ENCODE results near the gene LIPK.
A peak's percentile ranks its signal among the peaks of the same experiment; 100 is the strongest.

LIPK gene

DNA sequence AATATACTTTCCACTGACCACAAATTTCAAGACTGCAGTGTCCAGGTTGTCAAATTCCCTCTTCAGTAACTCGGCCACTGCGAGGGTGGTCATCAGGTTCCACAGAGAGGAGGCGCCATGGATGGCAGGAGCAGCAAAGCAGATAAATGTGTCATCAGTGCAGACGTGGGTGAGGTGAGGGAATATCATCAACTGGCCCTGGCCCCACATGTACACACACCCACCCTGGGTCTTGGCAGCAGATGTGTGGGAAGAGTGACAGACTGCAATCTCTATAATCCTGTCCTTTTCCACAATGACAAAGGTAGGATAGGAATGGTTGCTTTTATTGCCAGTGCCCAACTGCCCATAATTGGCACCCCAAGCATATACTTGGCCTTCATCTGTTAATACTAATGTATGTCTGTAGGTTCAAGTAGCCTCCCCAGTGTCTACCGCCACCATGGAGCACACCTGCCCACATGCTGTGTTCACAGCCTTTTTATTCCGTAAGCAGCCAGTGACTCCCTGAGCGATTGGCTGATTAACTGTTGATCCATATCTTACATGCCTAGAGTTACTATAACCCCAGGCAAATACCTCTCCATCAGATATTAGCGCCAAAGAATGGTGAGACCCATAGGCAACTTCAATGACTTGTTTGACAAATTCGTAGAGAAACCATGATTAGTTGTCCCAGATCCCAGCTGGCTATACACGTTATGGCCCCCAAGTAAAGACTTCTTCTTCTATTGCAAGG lies 80.2 kb downstream of the LIPK start:
- no peak for TF ChIP-seq ZFX (IDR thresholded peaks at IDR 0.05; ENCODE audit: borderline replicate concordance)
- TF ChIP-seq, protein P1, sequence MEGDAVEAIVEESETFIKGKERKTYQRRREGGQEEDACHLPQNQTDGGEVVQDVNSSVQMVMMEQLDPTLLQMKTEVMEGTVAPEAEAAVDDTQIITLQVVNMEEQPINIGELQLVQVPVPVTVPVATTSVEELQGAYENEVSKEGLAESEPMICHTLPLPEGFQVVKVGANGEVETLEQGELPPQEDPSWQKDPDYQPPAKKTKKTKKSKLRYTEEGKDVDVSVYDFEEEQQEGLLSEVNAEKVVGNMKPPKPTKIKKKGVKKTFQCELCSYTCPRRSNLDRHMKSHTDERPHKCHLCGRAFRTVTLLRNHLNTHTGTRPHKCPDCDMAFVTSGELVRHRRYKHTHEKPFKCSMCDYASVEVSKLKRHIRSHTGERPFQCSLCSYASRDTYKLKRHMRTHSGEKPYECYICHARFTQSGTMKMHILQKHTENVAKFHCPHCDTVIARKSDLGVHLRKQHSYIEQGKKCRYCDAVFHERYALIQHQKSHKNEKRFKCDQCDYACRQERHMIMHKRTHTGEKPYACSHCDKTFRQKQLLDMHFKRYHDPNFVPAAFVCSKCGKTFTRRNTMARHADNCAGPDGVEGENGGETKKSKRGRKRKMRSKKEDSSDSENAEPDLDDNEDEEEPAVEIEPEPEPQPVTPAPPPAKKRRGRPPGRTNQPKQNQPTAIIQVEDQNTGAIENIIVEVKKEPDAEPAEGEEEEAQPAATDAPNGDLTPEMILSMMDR (IDR thresholded peaks at IDR 0.05), result no peak
- H3K27ac ChIP-seq, result no peak overlapping the region

DNA sequence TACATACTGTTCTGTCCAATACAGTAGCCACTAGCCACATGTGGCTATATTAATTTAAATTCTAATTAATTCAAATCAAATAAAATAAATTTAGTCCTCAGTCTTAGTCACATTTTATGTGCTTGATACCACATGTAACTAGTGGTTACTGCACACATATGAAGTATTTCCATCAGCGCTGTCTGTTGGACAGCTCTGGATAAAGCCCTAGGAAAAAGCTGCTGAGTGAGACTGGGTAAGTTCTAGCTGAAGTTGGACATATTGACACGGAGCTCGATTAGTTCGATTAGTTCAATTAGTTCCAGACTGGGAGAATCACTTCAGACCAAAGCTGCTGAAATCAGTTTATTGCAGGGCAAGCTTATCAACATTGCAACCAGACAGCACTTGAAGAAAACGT lies 81.4 kb downstream of the LIPK start:
- H3K27ac ChIP-seq, result no peak overlapping the region
- no peak for TF ChIP-seq ZFX (IDR thresholded peaks at IDR 0.05; ENCODE audit: borderline replicate concordance)
- TF ChIP-seq, protein P1 (IDR thresholded peaks at IDR 0.05), result no peak

DNA sequence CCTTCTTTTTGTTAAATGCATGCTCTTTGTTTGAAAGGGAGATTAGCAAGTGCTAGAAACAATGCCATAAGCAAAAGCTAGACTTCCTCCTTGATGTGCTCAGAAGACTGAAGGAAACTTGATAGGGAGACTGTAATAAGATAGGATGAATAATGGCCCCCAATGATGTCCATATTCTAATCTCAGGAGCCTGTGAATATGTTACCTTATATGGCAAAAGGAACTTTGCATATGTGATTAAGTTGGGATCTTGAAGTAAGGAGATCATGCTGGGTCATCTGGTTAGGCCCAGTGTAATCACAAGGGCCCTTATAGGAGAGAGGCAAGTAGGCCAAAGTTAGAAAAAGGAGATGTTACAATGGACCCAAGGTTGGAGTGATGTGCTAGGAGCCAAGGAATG lies 82.9 kb downstream of the LIPK start:
- no peak overlapping the region for H3K27ac ChIP-seq
- TF ChIP-seq ZFX (IDR thresholded peaks at IDR 0.05; ENCODE audit: borderline replicate concordance), result no peak
- TF ChIP-seq, protein P1 (IDR thresholded peaks at IDR 0.05), result no peak

DNA sequence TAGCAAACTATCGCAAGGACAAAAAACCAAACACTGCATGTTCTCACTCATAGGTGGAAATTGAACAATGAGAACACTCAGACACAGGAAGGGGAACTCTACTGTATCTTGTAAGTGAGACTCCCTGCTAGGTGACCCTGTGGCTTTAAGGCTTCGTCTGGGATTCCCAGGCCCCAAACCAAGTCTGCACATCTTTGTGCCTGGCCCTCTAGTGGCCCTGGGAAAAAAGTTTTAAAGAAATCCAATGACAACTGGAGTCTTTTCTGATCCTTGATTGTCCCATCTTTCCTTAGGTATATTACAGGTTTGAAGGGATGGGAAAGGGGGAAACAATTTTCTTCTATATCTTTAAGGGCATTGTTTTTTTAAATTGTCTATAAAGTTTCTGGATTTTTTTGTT lies 85.9 kb downstream of the LIPK start:
- no peak overlapping the region for H3K27ac ChIP-seq
- TF ChIP-seq, protein P1 (IDR thresholded peaks at IDR 0.05), result peak; percentile 81
- no peak for TF ChIP-seq ZFX (IDR thresholded peaks at IDR 0.05; ENCODE audit: borderline replicate concordance)

DNA sequence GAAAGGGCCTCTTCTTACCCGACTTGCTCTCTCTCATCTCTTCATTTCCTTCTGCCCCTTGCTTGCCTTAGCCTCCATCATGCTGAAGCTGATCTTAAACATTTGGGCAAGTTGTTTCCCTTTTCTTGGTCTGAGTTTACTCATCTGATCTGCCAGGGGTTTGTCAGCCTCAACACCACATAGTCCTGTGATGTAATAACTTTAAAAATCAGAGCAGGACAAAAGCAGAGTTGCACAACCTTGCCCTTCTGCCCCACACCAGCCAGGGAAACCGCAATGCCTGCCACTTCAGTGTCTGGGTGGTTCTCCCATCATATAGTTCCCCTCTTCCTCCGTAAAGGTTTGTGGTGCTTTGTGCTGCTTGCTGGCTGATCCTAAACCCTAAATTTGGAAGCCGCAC lies 86.6 kb downstream of the LIPK start:
- no peak overlapping the region for H3K27ac ChIP-seq
- TF ChIP-seq, protein P1 (IDR thresholded peaks at IDR 0.05), result no peak
- no peak for TF ChIP-seq ZFX (IDR thresholded peaks at IDR 0.05; ENCODE audit: borderline replicate concordance)

DNA sequence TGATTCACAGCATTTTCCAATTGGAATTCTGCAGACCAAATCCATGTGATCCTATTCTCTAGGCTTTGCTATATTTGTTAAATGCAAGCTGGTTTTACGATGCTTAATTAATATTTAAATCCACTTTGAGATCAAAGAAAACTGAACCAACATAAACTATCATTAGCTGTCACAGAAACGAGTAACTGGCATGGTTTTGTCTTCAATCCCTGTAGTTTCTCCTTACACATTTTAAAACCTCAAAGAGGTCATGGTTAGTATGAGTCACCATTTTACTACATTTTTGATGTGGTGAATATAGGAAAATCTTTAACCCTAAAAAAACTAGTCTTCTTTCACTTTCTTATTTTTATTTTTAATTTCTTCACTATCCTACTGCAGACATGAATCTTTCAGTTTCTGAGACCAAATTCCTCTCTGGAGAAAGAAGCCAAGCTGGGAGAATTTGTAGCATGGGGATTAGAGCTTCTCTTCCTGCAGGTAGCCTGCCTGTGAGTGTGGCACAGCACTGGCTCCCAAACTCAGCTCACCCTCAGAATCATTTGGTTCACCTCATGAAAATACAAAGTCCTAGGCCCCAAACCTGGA lies 87.8 kb downstream of the LIPK start:
- H3K27ac ChIP-seq, result no peak overlapping the region
- TF ChIP-seq ZFX (IDR thresholded peaks at IDR 0.05; ENCODE audit: borderline replicate concordance), result no peak
- TF ChIP-seq, protein P1 (IDR thresholded peaks at IDR 0.05), result no peak

DNA sequence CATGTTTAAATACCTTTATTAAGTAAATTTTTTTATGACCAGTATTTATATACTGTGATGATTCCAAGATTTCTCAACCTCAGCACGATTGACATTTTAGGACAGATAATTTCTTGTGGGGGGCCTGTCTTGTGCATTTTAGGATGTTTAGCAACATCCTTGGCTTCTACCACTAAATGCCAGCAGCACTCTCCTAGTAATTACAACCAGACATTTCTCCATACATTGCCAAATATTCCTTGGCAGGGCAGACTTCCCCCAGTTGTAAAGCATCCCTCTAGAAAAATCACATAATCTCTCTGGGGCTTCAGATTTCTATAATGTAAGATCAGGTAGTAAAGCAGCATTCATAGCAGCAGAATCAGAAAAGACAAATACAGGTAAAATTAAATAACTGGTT lies 88.7 kb downstream of the LIPK start:
- H3K27ac ChIP-seq, result no peak overlapping the region
- TF ChIP-seq, protein P1 (IDR thresholded peaks at IDR 0.05), result no peak
- no peak for TF ChIP-seq ZFX (IDR thresholded peaks at IDR 0.05; ENCODE audit: borderline replicate concordance)
